Measurements from ENCODE around the gene SLC2A9.

DNA sequence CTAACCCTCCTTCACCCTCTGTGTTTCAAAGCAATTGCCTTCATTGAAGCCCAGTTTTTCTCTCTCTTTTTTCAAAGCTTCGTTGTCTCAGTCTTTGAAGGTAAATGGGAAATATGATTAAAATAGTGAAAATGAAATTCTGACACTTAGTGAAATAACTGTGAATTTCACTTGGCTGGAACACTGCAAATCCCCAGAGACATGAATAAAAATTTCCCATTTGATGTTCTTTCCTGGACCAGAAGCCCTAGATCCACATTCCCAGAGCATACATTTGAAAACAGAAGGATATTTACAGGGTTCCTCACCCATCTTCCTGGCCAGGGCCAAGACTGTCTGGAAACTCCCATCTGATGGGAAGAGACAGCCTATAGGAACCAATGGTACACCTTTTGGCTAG is 45.0 kb downstream of the SLC2A9 start:
- TF ChIP-seq, protein P1, sequence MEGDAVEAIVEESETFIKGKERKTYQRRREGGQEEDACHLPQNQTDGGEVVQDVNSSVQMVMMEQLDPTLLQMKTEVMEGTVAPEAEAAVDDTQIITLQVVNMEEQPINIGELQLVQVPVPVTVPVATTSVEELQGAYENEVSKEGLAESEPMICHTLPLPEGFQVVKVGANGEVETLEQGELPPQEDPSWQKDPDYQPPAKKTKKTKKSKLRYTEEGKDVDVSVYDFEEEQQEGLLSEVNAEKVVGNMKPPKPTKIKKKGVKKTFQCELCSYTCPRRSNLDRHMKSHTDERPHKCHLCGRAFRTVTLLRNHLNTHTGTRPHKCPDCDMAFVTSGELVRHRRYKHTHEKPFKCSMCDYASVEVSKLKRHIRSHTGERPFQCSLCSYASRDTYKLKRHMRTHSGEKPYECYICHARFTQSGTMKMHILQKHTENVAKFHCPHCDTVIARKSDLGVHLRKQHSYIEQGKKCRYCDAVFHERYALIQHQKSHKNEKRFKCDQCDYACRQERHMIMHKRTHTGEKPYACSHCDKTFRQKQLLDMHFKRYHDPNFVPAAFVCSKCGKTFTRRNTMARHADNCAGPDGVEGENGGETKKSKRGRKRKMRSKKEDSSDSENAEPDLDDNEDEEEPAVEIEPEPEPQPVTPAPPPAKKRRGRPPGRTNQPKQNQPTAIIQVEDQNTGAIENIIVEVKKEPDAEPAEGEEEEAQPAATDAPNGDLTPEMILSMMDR (IDR thresholded peaks at IDR 0.05), result no peak
- no peak for TF ChIP-seq POLR2A (IDR thresholded peaks at IDR 0.05; ENCODE audit: low read depth)
- no peak for TF ChIP-seq POLR2AphosphoS5 (IDR thresholded peaks at IDR 0.05)
- TF ChIP-seq EP300 (IDR thresholded peaks at IDR 0.05), result no peak
